HG03558 (cell line): ENCODE measurements around the gene ADAMTS14.

ENCODE experiments used
- ATAC-seq: cut with Tn5 transposase; IDR thresholded peaks from one replicate; pipeline ENCODE4 v1.9.1; 2021; ENCODE audit warnings: moderate number of reproducible peaks; ENCODE audit not compliant: unreplicated experiment; ENCODE audit errors: extremely low read depth

Gene ADAMTS14

GRCh38 chr10:70804421-70804808, 132.1 kb downstream of the ADAMTS14 start:
- ATAC-seq, result no peak

GRCh38 chr10:70805619-70806215, 133.4 kb downstream of the ADAMTS14 start:
- ATAC-seq, result no peak

GRCh38 chr10:70806841-70807240, 134.5 kb downstream of the ADAMTS14 start:
- no peak for ATAC-seq

GRCh38 chr10:70807556-70807955, 135.2 kb downstream of the ADAMTS14 start:
- ATAC-seq, result no peak

DNA sequence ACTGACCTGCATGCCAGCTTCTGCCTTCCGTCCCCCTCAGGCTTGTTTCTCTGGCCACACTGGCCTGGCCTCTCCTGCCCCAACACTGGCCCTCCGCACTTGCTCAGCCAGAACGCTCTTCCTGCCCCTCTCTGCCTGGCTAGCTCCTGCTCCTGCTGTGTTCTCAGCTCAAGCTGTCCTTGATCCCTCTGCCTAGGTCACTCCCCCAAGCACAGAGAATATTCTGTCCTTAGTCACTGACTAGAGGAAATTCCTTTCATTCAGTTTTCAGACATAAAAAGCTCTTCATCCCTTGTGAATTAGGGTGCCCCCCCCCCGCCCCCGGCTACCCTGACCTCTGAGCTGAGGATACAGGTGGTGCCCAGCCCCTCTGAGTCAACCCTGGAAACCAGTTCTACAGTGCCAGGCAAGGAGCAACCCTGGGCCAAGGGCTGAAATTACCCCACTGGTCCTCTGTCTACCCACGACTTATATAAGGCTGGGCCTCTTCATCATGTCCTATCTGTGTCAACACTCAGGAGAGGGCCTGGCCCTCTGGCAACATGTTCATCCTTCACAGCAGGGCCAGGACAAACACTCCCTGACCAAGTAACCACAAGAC, 136.8 kb downstream of the ADAMTS14 start:
- no peak for ATAC-seq

DNA sequence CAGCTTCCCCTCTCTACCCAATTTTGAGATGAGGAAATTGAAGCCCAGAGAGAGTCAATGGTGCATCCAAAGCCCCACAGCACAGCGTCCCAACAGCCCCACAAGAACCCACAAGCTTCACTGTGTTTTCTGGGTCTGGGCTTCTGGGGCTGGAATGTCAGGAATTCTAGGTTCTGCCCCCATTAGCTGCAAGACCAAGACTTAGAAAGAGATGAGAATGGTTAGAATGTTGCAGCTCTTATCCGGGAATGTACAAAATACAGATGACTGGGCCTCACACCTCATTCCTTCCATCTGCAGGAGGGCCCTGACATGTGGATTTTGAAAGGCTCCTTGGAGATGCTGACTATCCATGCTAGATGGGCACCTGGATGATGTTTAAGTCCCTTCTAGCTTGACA, 137.4 kb downstream of the ADAMTS14 start:
- ATAC-seq, result no peak

- ATAC-seq, result no peak
These were observed 138.7 kb downstream of the ADAMTS14 start for GRCh38 chr10:70810967-70811366.

GRCh38 chr10:70811881-70812280, 139.6 kb downstream of the ADAMTS14 start:
- no peak for ATAC-seq
